ENCODE results near the gene MCM5. TPM values are rescaled to one million over a fixed set of nuclear protein-coding genes. Genes with fewer than 3 reads are reported as not detected.

Gene MCM5
- total RNA-seq, 1 experiment from 2014 or later, result 194 TPM

DNA sequence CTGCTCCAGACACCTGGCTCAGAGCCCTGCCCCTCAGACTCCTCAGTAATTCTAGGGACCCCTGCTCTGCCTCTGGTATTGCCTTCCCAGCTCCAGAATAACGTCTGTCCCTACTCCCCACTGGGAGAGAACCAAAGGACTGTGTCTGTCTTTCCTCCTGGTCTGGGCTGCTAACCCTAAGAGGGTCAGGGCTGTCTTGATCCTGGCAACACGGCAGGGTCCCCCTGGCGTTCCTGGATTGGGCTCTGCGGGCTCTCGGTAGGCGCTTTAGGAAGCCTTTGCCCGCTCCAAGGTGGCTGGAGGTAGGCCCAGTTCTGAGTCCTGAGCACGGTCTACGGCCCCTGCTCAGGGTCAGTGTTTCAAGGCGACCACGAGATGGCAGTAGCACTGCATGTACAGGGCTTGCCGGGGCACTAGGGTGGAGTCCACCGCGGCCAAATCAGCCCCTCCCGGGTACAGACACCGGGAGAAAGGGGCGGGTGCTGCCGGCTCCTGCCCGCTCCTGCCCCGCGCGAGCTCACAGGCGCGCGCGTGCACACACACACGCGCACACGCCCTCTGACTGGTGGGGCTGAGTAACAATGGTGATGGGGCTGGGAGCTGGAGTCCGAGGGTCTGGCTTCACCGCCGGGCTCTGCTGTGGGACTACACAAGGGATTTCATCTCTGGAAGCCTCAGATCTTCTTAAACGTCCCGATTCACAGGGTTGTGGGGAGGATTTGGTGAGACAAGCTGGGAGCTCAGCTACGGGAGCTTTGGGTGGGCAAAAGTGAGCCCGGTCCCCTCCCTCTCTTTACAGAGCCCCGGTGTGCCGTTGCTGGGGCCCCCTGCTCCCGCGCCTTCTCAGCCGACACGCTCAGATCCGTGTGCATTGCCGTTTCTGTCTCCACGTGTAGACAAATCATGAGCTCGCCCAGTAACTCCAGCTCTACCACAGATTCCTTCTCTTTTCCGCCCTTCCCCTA is 49.1 kb upstream of the MCM5 start (continued):
- TF ChIP-seq POLR2A (IDR thresholded peaks at IDR 0.05; ENCODE audit: borderline replicate concordance, extremely low read depth, insufficient read depth, insufficient read length) (peak; percentile 28), SRF (IDR thresholded peaks at IDR 0.05; ENCODE audit: low read depth) (no peak), POLR2AphosphoS5 (IDR thresholded peaks at IDR 0.05; ENCODE audit: low read depth, low read length) (peak; percentile 47; the same call in 1 of the 2 replicates), ELF1 (IDR thresholded peaks at IDR 0.05; ENCODE audit: borderline replicate concordance, low read depth) (no peak), CTCF (IDR thresholded peaks at IDR 0.05 in 2 of 3, conservative IDR thresholded peaks at IDR 0.05 in 1 of 3; ENCODE audit: borderline replicate concordance in 1 of 3, insufficient read depth in 1 of 3, low read depth in 2 of 3, low read length in 2 of 3) (peak; percentile 54 to 75 (median 70))

GRCh38 chr22:35352214-35353111 is 47.5 kb upstream of the MCM5 start:
- CTCF ChIA-PET, result no interaction called here
- no peak overlapping the region for H3K4me2 ChIP-seq (ENCODE audit: low read length)
- H3K27ac ChIP-seq (ENCODE audit: low read depth, low read length), result no peak overlapping the region; the same call in 1 of the 2 replicates
- H3K9ac ChIP-seq (ENCODE audit: low read length), result no peak overlapping the region
- POLR2A ChIA-PET, result no interaction called here
- H3K36me3 ChIP-seq (ENCODE audit: control insufficient read depth in 1 of 2, insufficient read depth in 2 of 2, low read length in 2 of 2), result no peaks in the 10 kb centered on the region
- DNase-seq (ENCODE audit: low read depth, low spot score) (no peak), ATAC-seq (no peak)
- no peak overlapping the region for H2AFZ ChIP-seq (ENCODE audit: low read depth, low read length, poor library complexity, severe bottlenecking)
- H3K9me2 ChIP-seq (ENCODE audit: insufficient read depth), result no peaks in the 10 kb centered on the region
- intact Hi-C loops (cut with micrococcal nuclease), result loop anchor here (5.0 to 10.0 kb wide), 2 partner anchors 125 to 572 kb away; no protein-coding TSS in a partner anchor
- H3K79me2 ChIP-seq (ENCODE audit: insufficient read depth, low read length), result no peaks in the 10 kb centered on the region
- H3K9me3 ChIP-seq (ENCODE audit: control insufficient read depth in 1 of 2, insufficient read depth in 1 of 2, low read depth in 1 of 2, low read length in 2 of 2), result no peaks in the 10 kb centered on the region
- H3K4me1 ChIP-seq (ENCODE audit: control insufficient read depth in 1 of 2, insufficient read depth in 2 of 2, low read length in 2 of 2), result peaks cover 2 to 40% of the 10 kb centered on the region in 2 experiments; a peak in 3 of 4 replicates
- no peak overlapping the region for H3K4me3 ChIP-seq (replicated peaks in 1 of 2; ENCODE audit: low read depth in 1 of 2, low read length in 2 of 2)
- RAD21 ChIA-PET (ENCODE audit: low non-redundant PET in 1 of 2, low total read pairs in 2 of 2, uncharacterized antibody in 2 of 2, unreplicated experiment in 2 of 2), result no interaction called here
- no peaks in the 10 kb centered on the region for H3K27me3 ChIP-seq (ENCODE audit: insufficient read depth, low read length)
- no TSS peak for BruUV-seq (replicated peaks)
- TF ChIP-seq CTCF (IDR thresholded peaks at IDR 0.05 in 2 of 3, conservative IDR thresholded peaks at IDR 0.05 in 1 of 3; ENCODE audit: borderline replicate concordance in 1 of 3, insufficient read depth in 1 of 3, low read depth in 2 of 3, low read length in 2 of 3), result peak; percentile 4 to 23 (median 18); a peak in 1 of 6 replicates
- TF ChIP-seq SP1 (IDR thresholded peaks at IDR 0.05; ENCODE audit: low read depth), result no peak
- no peaks in the 10 kb centered on the region for H4K20me1 ChIP-seq (ENCODE audit: insufficient read depth)

All from HCT116 (cell line).